ENCODE data around the gene OLFML3.

DNA sequence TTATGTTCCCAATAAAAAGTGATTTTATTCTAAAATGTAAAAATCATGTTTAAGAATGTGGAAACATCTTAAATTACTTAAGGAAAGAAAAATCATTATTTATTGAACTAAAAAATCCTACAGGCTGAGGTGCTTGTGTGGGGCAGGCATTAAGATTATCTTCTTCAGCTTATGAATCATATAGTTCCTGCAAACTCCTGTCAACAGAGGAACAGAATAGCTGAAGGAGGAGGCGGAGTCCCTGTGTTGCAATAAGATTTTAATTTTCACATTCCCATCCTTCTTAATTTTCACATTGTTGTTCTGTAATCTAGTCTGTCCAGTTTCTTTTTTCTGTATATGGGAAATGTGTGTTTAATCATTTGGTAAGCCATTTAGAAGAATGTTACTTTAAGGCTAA lies 20.6 kb upstream of the OLFML3 start:
- TF ChIP-seq CTCF (IDR thresholded peaks at IDR 0.05) (no peak), POLR2AphosphoS5 (IDR thresholded peaks at IDR 0.05) (no peak), POLR2A (IDR thresholded peaks at IDR 0.05) (no peak)
